ACC112 (cell line): Measurements from ENCODE around the gene AMBRA1.
"Not testable (repeated sequence)": the region's sequence is repeated elsewhere in the genome, so short reads cannot be mapped to it uniquely, and the experiment has no call there.

Experiments
- H2AFZ ChIP-seq: fragments of 200-600 bp; sonication (generic); one replicate; pipeline ENCODE4 v1.6.0; 2017; ENCODE audit warnings: antibody characterized with exemption, low read length; ENCODE audit not compliant: unreplicated experiment
- H3K27ac ChIP-seq: fragments of 200-600 bp; sonication (generic); 2 replicates; pipeline ENCODE4 v1.5.1; 2014; ENCODE audit warnings: low read depth, mild to moderate bottlenecking, antibody characterized with exemption, low read length, moderate library complexity
- H3K27me3 ChIP-seq: fragments of 200-600 bp; sonication (generic); 2 replicates; pipeline ENCODE4 v1.6.1; 2014; ENCODE audit warnings: mild to moderate bottlenecking, antibody characterized with exemption, low read length, moderate library complexity, mixed read lengths; ENCODE audit not compliant: insufficient read depth
- H3K36me3 ChIP-seq: fragments of 200-600 bp; sonication (generic); 2 replicates; pipeline ENCODE4 v1.6.1; 2016; ENCODE audit warnings: mild to moderate bottlenecking, antibody characterized with exemption, low read length, moderate library complexity, mixed read lengths; ENCODE audit not compliant: insufficient read depth
- H3K4me1 ChIP-seq: fragments of 200-600 bp; sonication (generic); one replicate; pipeline ENCODE4 v1.6.1; 2016; ENCODE audit warnings: low read length, mixed read lengths; ENCODE audit not compliant: insufficient read depth, unreplicated experiment, control insufficient read depth
- H3K4me3 ChIP-seq: fragments of 200-600 bp; sonication (generic); 2 replicates; pipeline ENCODE4 v1.5.1; 2014; ENCODE audit warnings: mild to moderate bottlenecking, low read depth, low read length
- H3K79me2 ChIP-seq: fragments of 200-600 bp; sonication (generic); one replicate; pipeline ENCODE4 v1.6.0; 2016; ENCODE audit warnings: low read length; ENCODE audit not compliant: control insufficient read depth, unreplicated experiment, insufficient read depth

Gene AMBRA1

DNA sequence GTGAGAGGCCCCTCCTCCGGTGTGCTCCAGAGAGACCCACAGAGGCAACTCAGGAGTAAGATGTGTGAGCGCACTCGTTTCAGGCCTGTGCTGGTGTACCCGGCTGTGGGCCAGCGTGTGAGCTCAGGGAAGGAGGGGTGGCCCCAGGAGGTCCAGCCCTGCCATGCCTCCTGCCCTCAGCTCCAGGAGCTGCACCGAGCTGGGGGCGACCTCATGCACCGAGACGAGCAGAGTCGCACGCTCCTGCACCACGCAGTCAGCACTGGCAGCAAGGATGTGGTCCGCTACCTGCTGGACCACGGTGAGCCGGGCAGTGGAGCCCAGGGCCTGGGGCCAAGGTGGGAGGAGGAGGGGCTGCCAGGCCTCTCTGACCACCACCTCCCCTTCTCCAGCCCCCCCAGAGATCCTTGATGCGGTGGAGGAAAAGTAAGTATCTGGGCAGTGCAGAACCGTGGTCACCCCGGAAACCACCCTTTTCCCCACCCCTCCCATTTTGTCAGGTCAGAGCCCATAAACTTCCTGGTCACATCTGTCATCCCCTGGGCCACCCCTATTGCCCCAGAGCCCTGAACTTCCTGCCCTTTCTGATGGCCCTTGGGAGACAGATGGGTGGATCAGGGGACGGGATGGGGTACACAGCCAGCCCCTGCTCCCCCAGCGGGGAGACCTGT, 214.9 kb downstream of the AMBRA1 start:
- H3K4me1 ChIP-seq, result peaks cover 12% of the 10 kb centered on the region
- no peak overlapping the region for H2AFZ ChIP-seq
- H3K79me2 ChIP-seq, result no peaks in the 10 kb centered on the region
- H3K27ac ChIP-seq, result no peak overlapping the region
- no peak overlapping the region for H3K4me3 ChIP-seq
- H3K27me3 ChIP-seq, result no peaks in the 10 kb centered on the region
- no peaks in the 10 kb centered on the region for H3K36me3 ChIP-seq

DNA sequence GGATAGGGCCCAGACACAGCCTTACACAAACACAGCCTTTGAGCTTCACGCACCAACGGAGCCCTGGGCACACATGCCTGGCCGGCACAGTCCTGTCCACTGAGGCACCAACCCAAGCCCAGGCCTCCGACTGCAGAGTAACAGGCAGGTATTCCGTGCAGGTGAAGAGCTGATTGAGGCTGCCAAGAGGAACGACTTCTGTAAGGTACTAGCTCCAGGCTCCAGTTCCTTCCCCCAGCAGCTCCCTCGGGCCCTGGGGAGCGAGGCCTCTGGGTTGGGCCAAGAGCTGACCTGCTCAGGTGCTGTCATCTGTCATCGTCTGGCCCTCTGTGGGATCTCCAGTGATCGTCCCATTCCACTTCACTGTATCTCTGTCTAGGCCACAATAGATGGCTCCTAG, 215.5 kb downstream of the AMBRA1 start:
- H3K4me1 ChIP-seq, result peaks cover 5% of the 10 kb centered on the region
- no peak overlapping the region for H3K4me3 ChIP-seq
- H3K27me3 ChIP-seq, result no peaks in the 10 kb centered on the region
- H2AFZ ChIP-seq, result no peak overlapping the region
- H3K36me3 ChIP-seq, result no peaks in the 10 kb centered on the region
- no peak overlapping the region for H3K27ac ChIP-seq
- H3K79me2 ChIP-seq, result no peaks in the 10 kb centered on the region

DNA sequence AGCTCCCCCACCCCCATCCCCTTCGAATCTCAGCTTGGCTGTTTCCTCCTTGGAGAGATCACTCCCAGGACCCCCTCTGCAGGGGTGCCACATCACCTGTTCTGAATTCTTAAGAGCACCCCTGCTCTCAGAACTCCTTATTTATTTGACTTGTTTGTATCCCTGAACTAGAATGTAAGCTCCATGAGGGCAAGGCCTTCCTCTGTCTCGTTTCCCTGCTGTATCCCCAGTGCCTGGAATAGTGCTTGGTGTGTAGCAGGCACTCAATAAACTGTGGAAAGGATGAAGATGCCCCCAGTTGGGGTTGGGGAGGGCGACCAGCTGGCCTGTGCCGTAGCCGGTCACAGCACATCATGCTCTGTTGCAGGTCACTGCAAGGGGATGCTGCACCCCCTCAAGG, 216.0 kb downstream of the AMBRA1 start:
- Histone ChIP-seq H3K27ac (no peak overlapping the region), H3K79me2 (no peaks in the 10 kb centered on the region), H3K4me1 (peaks cover 2% of the 10 kb centered on the region), H2AFZ (no peak overlapping the region), H3K27me3 (no peaks in the 10 kb centered on the region), H3K4me3 (no peak overlapping the region), H3K36me3 (no peaks in the 10 kb centered on the region)

DNA sequence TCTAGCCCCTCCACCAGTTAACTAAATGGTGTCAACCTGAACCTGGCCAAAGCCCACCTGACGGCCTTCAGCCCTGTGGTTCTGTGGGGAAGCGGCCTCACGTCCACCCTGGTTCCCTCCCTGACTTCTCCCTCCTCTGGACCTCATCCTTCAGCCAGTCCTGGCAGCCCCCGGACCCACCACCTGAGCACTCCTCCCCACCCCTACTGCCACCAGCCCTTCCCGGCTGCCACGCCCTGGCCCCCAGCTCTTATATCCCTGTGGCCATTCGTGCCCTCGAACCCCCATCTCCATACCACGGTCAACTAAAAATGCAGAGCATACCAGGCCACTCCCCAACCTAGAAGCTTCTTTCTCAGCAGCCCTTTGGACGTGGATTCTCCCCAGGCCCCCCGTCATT, 216.5 kb downstream of the AMBRA1 start:
- Histone ChIP-seq H3K36me3 (no peaks in the 10 kb centered on the region), H3K79me2 (no peaks in the 10 kb centered on the region), H3K27me3 (no peaks in the 10 kb centered on the region), H2AFZ (no peak overlapping the region), H3K4me1 (no peaks in the 10 kb centered on the region), H3K4me3 (no peak overlapping the region), H3K27ac (no peak overlapping the region)

DNA sequence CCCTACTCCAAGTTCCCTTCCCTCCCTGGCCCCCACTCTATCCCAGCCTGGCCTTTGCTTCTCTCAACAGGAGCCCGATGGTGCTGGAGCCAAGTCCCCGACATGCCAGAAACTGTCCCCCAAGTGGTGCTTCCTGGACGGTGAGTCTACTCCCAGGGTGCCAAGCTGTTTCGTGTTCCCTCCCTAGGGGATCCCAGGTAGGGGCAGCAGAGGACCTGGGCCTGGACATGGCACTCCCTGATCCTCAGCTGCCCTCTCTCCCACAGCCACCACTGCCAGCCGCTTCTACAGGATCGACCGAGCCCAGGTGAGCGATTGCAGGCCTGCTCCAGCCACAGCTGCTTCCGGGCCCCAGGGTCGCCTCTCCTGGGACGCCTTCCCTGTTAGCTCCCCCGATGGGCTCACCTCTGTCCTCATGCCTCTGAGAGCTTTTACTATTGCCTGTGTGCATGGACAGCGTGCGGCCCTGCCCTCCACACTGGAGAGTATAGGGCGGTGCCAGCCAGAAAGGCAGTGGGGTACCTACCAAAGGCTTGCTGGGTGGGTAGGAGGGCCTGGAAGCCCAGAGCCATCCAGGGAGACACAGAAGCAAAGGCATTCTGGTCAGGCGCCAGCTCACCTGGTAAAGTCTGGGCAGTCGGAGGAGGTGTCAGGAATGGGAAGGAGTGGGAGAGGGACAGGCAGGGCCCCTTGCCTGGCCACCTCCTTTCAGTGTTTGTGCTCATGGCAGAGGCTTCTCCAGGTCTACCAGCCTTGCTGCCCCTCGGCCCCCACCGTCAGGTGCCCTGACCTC, 217.4 kb downstream of the AMBRA1 start:
- Histone ChIP-seq H3K4me3 (no peak overlapping the region), H3K27ac (no peak overlapping the region), H3K36me3 (no peaks in the 10 kb centered on the region), H2AFZ (no peak overlapping the region), H3K79me2 (no peaks in the 10 kb centered on the region), H3K27me3 (no peaks in the 10 kb centered on the region), H3K4me1 (no peaks in the 10 kb centered on the region)

DNA sequence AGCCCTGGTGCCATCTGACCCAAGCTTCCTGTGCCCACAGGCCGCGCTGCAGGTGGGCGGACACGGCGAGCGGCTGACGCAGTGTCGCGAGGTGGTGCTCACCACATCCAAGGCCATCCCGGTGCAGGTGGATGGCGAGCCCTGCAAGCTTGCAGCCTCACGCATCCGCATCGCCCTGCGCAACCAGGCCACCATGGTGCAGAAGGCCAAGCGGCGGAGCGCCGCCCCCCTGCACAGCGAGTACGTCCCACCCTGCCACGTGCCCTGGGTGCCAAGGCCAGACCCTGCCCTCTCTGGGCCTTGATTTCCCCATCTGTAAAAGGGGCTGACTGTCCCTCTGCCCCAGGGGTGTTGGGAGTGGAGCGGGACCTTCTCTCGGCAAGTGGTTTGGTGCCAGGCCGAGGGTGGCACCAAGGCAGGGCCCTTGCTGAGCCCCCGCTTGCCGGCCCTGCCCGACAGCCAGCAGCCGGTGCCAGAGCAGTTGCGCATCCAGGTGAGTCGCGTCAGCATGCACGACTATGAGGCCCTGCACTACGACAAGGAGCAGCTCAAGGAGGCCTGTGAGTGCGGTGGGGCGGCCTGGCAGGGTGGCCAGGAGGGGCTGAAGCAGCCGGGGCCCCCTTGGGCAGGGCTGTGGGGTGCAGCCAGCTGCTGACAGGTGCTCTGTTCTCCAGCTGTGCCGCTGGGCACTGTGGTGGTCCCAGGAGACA, 218.3 kb downstream of the AMBRA1 start:
- no peak overlapping the region for H3K4me3 ChIP-seq
- no peaks in the 10 kb centered on the region for H3K79me2 ChIP-seq
- H2AFZ ChIP-seq, result no peak overlapping the region
- no peaks in the 10 kb centered on the region for H3K4me1 ChIP-seq
- H3K27ac ChIP-seq, result no peak overlapping the region
- no peaks in the 10 kb centered on the region for H3K36me3 ChIP-seq
- no peaks in the 10 kb centered on the region for H3K27me3 ChIP-seq

DNA sequence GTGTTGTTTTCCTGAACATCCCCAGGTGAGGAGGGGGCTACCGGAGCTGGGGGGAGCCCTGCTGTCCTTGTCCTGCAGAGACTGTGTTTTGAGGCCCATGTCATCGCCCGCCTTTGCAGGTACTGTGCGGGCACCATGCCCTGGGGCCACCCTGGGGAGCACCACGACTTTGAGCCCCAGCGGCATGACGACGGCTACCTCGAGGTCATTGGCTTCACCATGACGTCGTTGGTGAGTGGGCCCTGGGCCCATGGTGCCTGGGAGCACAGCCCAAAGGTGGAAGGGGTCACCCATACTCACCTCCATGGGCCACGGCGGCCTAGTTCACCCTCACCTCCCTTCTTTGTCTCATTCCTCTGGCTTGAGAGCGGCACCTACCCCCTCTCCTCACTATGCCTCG, 219.0 kb downstream of the AMBRA1 start:
- Histone ChIP-seq H2AFZ (no peak overlapping the region), H3K4me1 (no peaks in the 10 kb centered on the region), H3K27ac (no peak overlapping the region), H3K36me3 (no peaks in the 10 kb centered on the region), H3K4me3 (no peak overlapping the region), H3K79me2 (no peaks in the 10 kb centered on the region), H3K27me3 (no peaks in the 10 kb centered on the region)

DNA sequence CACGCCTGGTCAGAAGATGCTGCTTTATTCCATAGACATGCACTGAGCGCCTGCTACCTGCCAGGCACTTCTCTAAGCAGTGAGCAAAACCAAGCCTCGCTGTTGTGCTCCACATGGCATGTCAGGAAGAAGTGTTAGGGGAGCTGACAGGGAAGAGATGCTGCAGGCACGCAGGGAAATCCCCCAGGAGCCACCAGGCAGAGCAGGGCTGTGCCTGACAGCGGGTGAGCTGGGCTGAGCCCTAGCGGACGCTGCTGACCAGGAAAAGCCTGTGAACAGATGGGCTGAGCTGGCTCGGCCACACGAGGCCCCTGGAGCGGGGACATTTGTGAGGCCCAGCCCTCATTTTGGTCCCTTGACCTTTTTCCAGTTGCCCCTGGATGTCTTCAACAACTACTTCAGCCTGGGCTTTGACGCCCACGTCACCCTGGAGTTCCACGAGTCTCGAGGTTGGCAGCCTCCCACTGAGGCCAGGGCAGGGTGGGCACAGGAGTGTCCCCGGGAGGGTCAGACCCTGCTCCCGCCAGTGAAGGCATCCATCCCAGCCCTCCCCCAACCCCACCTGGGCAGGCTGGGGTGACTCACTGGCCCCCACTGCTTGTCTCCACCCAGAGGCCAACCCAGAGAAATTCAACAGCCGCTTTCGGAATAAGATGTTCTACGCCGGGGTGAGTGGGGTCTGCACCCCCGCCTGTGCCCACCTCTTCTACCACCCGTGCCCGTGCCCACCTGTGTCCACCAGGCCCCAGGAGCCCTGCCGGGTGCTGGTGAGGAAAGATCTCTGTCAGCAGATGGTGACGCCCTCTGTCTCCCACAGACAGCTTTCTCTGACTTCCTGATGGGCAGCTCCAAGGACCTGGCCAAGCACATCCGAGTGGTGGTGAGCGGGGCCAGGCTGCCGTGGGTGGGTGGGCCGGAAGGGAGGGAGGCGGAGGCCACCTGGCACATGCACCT, 219.8 kb downstream of the AMBRA1 start:
- H3K79me2 ChIP-seq, result no peaks in the 10 kb centered on the region
- no peaks in the 10 kb centered on the region for H3K27me3 ChIP-seq
- no peaks in the 10 kb centered on the region for H3K36me3 ChIP-seq
- no peaks in the 10 kb centered on the region for H3K4me1 ChIP-seq
- H2AFZ ChIP-seq, result no peak overlapping the region
- no peak overlapping the region for H3K27ac ChIP-seq
- H3K4me3 ChIP-seq, result no peak overlapping the region

DNA sequence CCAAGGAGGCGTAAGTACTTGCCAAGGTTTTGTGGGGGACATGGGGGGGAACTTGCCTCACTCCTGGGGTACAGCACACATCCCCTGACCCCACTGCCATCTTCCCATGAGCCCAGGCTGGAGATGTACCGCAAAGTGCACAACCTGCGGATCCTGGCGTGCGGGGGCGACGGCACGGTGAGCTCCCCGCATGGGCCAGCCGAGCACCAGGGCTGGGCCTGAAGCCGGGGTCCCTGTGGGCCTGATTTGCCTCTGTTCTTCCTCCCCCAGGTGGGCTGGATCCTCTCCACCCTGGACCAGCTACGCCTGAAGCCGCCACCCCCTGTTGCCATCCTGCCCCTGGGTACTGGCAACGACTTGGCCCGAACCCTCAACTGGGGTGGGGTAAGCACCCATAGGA, 221.3 kb downstream of the AMBRA1 start:
- not testable (repeated sequence) for H3K79me2 ChIP-seq, H3K27ac ChIP-seq, H2AFZ ChIP-seq, H3K4me1 ChIP-seq, H3K27me3 ChIP-seq, H3K36me3 ChIP-seq, H3K4me3 ChIP-seq

DNA sequence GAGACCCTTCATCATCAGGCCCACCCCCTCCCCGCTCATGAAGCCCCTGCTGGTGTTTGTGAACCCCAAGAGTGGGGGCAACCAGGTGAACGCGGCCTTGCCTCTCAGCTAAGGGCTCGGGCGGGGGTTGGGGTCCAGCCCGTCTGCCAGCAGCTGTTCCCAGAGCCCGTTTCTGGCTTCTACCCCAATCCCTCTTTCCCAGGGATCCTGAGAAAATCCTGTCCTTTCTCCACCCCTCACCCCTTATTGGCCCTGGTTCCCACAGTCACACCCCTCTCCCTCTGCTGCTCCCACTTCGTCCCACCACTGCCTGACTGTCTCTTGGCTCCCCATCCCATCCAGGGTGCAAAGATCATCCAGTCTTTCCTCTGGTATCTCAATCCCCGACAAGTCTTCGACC, 221.7 kb downstream of the AMBRA1 start:
- H3K27me3 ChIP-seq, result no peaks in the 10 kb centered on the region
- H3K36me3 ChIP-seq, result no peaks in the 10 kb centered on the region
- H2AFZ ChIP-seq, result no peak overlapping the region
- no peak overlapping the region for H3K4me3 ChIP-seq
- H3K79me2 ChIP-seq, result no peaks in the 10 kb centered on the region
- H3K4me1 ChIP-seq, result no peaks in the 10 kb centered on the region
- H3K27ac ChIP-seq, result no peak overlapping the region
